HG03520 (cell line): ENCODE results near the gene NLRP12.
"Not testable (repeated sequence)": the region's sequence is repeated elsewhere in the genome, so short reads cannot be mapped to it uniquely, and the experiment has no call there.

Experiments
- ATAC-seq: cut with Tn5 transposase; IDR thresholded peaks from one replicate; pipeline ENCODE4 v1.9.1; 2021; ENCODE audit warnings: mild to moderate bottlenecking, moderate library complexity; ENCODE audit not compliant: unreplicated experiment

The NLRP12 gene

GRCh38 chr19:53840241-53840640 is 16.1 kb upstream of the NLRP12 start:
- not testable (repeated sequence) for ATAC-seq

GRCh38 chr19:53838446-53838845 is 14.3 kb upstream of the NLRP12 start:
- ATAC-seq: not testable (repeated sequence)

- ATAC-seq: not testable (repeated sequence)
Observed at GRCh38 chr19:53832861-53833260, 8.7 kb upstream of the NLRP12 start.

- no peak for ATAC-seq
Observed at GRCh38 chr19:53828531-53828930, 4.4 kb upstream of the NLRP12 start.

GRCh38 chr19:53826876-53827275 is 2.8 kb upstream of the NLRP12 start:
- no peak for ATAC-seq

GRCh38 chr19:53823380-53824120 is 564 bp downstream of the NLRP12 start:
- no peak for ATAC-seq

- no peak for ATAC-seq
Observed at GRCh38 chr19:53819861-53820260, 4.3 kb downstream of the NLRP12 start.

- ATAC-seq: no peak
Observed at GRCh38 chr19:53818756-53819155, 5.4 kb downstream of the NLRP12 start.

GRCh38 chr19:53813996-53814395 is 10.1 kb downstream of the NLRP12 start:
- no peak for ATAC-seq

GRCh38 chr19:53812335-53812734 is 11.8 kb downstream of the NLRP12 start:
- no peak for ATAC-seq

GRCh38 chr19:53810891-53811290 is 13.2 kb downstream of the NLRP12 start:
- no peak for ATAC-seq

GRCh38 chr19:53810187-53810546 is 13.9 kb downstream of the NLRP12 start:
- ATAC-seq: no peak

- ATAC-seq: no peak
Observed at GRCh38 chr19:53809518-53810186, 14.5 kb downstream of the NLRP12 start.

- no peak for ATAC-seq
Observed at GRCh38 chr19:53808710-53809125, 15.4 kb downstream of the NLRP12 start.

- ATAC-seq: no peak
Observed at GRCh38 chr19:53801257-53801656, 22.9 kb downstream of the NLRP12 start.

GRCh38 chr19:53795019-53795418 is 29.1 kb downstream of the NLRP12 start:
- no peak for ATAC-seq

- no peak for ATAC-seq
Observed at GRCh38 chr19:53792721-53793433, 31.2 kb downstream of the NLRP12 start.

- ATAC-seq: no peak
Observed at GRCh38 chr19:53789708-53790678, 34.1 kb downstream of the NLRP12 start.

- no peak for ATAC-seq
Observed at GRCh38 chr19:53787266-53787665, 36.8 kb downstream of the NLRP12 start.

- no peak for ATAC-seq
Observed at GRCh38 chr19:53786744-53787143, 37.4 kb downstream of the NLRP12 start.
